Neural cell (in vitro differentiated cells): ENCODE data around the gene PFN3.

Experiments
- CTCF ChIP-seq: fragments of 450-650 bp; IDR thresholded peaks from 2 replicates; pipeline ENCODE4 v1.5.1; 2014; ENCODE audit warnings: antibody characterized with exemption, mild to moderate bottlenecking, moderate library complexity; ENCODE audit not compliant: poor library complexity, severe bottlenecking
- EP300 ChIP-seq: fragments of 450-650 bp; conservative IDR thresholded peaks from 2 replicates; pipeline ENCODE4 v1.6.1; 2014; ENCODE audit warnings: antibody characterized with exemption, mild to moderate bottlenecking, moderate library complexity; ENCODE audit not compliant: poor library complexity, severe bottlenecking

DNA sequence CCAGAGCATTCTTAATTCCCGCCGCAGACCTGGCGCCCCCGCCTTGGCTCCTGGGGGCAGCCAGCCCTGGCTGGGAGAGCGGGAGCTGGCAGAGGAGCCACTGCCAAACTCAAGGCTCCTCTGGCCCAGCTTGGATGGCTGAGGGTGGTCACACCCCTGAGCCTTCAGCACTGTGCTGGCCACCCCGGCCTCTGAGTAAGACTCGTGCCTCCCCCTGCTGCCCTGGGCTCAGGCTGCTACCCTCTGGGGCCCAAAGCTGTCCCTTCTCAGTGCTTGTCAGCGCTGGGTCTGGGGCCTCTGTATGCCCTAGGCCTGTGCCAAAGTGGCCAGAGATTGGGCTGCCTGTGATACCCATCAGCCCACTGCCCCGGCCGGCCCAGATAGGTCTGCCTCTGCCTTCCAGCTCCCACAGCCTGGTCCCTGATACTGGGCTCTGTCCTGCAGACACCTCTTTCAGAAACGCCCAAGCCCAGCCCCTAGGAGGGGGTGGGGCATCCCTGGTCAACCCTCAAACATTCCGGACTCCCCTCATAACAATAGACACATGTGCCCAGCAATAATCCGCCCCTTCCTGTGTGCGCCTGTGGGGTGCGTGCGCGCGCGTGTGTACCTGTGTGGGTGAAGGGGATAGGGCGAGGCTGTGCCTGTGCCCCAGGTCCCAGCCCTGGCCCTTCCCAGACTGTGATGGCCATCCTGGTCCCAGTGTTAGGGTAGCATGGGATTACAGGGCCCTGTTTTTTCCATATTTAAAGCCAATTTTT, 41.8 kb upstream of the PFN3 start:
- TF ChIP-seq EP300 (no peak), CTCF (no peak)
